Natural killer cell (primary cell): ENCODE data around the gene GNB5. TPM values are rescaled to one million over a fixed set of nuclear protein-coding genes. Genes with fewer than 3 reads are reported as not detected.

Source experiments
- ATAC-seq, 3 donors: fragments of 150-1000 bp in 2 of 3; fragments of 200-7000 bp in 1 of 3; cut with Tn5 transposase; 1 replicate in 1 of 3; 2 replicates in 2 of 3; pipeline ENCODE4 v1.10.0; 2021; ENCODE audit warnings: mild to moderate bottlenecking in 2 of 3, moderate library complexity in 2 of 3
- DNase-seq, 2 donors: peaks; one replicate each; pipeline versions ENCODE4 v3.0.0 to v3.0.0-alpha.2; 2013 to 2021; ENCODE audit warnings: mixed read lengths in 1 of 2
- H3K27ac ChIP-seq: one replicate; pipeline ENCODE4 v1.5.1; 2013; ENCODE audit warnings: mild to moderate bottlenecking, low read length
- H3K27me3 ChIP-seq: one replicate; pipeline ENCODE4 v1.6.1; 2013; ENCODE audit warnings: low read length; ENCODE audit not compliant: control insufficient read depth, insufficient read depth
- H3K36me3 ChIP-seq: one replicate; pipeline ENCODE4 v1.6.1; 2013; ENCODE audit warnings: low read length; ENCODE audit not compliant: control insufficient read depth, insufficient read depth
- H3K4me1 ChIP-seq: one replicate; pipeline ENCODE4 v1.6.1; 2013; ENCODE audit warnings: low read length; ENCODE audit not compliant: control insufficient read depth, insufficient read depth
- H3K4me3 ChIP-seq: one replicate; pipeline ENCODE4 v1.5.1; 2013; ENCODE audit warnings: low read length
- H3K9me3 ChIP-seq: one replicate; pipeline ENCODE4 v1.6.1; 2013; ENCODE audit warnings: low read length; ENCODE audit not compliant: control insufficient read depth, insufficient read depth
- H3K27ac Mint-ChIP-seq, 2 donors: one replicate each; pipeline ENCODE4 v1.8.0; 2022; ENCODE audit warnings: mild to moderate bottlenecking in 2 of 2, mixed read lengths in 2 of 2, moderate library complexity in 1 of 2
- H3K27me3 Mint-ChIP-seq, 2 donors: one replicate each; pipeline ENCODE4 v1.8.0; 2022; ENCODE audit warnings: low read depth in 2 of 2, mixed read lengths in 2 of 2
- H3K36me3 Mint-ChIP-seq: one replicate; pipeline ENCODE4 v1.8.0; 2022; ENCODE audit warnings: mixed read lengths
- H3K4me1 Mint-ChIP-seq, 2 donors: one replicate each; pipeline ENCODE4 v1.8.0; 2022; ENCODE audit warnings: mixed read lengths in 2 of 2
- H3K4me3 Mint-ChIP-seq: one replicate; pipeline ENCODE4 v1.8.0; 2022; ENCODE audit warnings: mild to moderate bottlenecking, moderate library complexity, mixed read lengths
- H3K9me3 Mint-ChIP-seq, 2 donors: one replicate each; pipeline ENCODE4 v1.8.0; 2022; ENCODE audit warnings: mixed read lengths in 2 of 2
- WGBS: methylation state at CpG from one replicate; pipeline ENCODE4 v1.1.7; 2013; ENCODE audit warnings: missing lambda C conversion rate; ENCODE audit not compliant: insufficient coverage; 5-methylcytosine and 5-hydroxymethylcytosine counted together
- intact Hi-C: fragments of 100-400 bp; cut with micrococcal nuclease; formaldehyde crosslinking; loops from one replicate; pipeline ENCODE4 v1.14.2; 2022
- total RNA-seq, 4 donors: library from RNA; stranded (reverse); fragments of 120-200 nt in 1 of 4; gene quantifications; one replicate each; pipeline versions ENCODE4 v1.2.3 to v1.2.4, GENCODE V29; 2013 to 2022
- TF ChIP-seq, protein P1 (sequence below): fragments of 200-600 bp; IDR thresholded peaks from one replicate; pipeline ENCODE4 v1.8.0; 2022; ENCODE audit warnings: antibody characterized with exemption

Gene GNB5
- total RNA-seq, 3 donors from 2014 or later (not counting 1 experiment from before 2014, with no cell fraction given) = 22.5 to 31.3 (median 23.0) TPM

- H3K4me1 Mint-ChIP-seq = peaks cover 6 to 13% of the 10 kb centered on the region in 2 donors
- Histone ChIP-seq H3K4me3 (no peak overlapping the region), H3K27ac (no peak overlapping the region), H3K4me1 (peaks cover 6% of the 10 kb centered on the region), H3K27me3 (no peaks in the 10 kb centered on the region), H3K9me3 (no peaks in the 10 kb centered on the region), H3K36me3 (no peaks in the 10 kb centered on the region)
- WGBS = 88% methylated on average over 11 of the region's 11 CpGs
- TF ChIP-seq, protein P1, sequence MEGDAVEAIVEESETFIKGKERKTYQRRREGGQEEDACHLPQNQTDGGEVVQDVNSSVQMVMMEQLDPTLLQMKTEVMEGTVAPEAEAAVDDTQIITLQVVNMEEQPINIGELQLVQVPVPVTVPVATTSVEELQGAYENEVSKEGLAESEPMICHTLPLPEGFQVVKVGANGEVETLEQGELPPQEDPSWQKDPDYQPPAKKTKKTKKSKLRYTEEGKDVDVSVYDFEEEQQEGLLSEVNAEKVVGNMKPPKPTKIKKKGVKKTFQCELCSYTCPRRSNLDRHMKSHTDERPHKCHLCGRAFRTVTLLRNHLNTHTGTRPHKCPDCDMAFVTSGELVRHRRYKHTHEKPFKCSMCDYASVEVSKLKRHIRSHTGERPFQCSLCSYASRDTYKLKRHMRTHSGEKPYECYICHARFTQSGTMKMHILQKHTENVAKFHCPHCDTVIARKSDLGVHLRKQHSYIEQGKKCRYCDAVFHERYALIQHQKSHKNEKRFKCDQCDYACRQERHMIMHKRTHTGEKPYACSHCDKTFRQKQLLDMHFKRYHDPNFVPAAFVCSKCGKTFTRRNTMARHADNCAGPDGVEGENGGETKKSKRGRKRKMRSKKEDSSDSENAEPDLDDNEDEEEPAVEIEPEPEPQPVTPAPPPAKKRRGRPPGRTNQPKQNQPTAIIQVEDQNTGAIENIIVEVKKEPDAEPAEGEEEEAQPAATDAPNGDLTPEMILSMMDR = no peak
- no peak for DNase-seq
- H3K36me3 Mint-ChIP-seq = no peaks in the 10 kb centered on the region
- H3K4me3 Mint-ChIP-seq = no peak overlapping the region
- no peak overlapping the region for H3K27ac Mint-ChIP-seq
- H3K9me3 Mint-ChIP-seq = no peaks in the 10 kb centered on the region
- H3K27me3 Mint-ChIP-seq = peaks cover 16 to 25% of the 10 kb centered on the region in 2 donors
- intact Hi-C loops = no loop called here
- no peak for ATAC-seq
These were observed 114.1 kb downstream of the GNB5 start for GRCh38 chr15:52076889-52077781.

- TF ChIP-seq, protein P1 = no peak
- H3K27ac ChIP-seq = no peak overlapping the region
- no peak overlapping the region for H3K4me3 Mint-ChIP-seq
- H3K36me3 Mint-ChIP-seq = no peaks in the 10 kb centered on the region
- H3K27me3 ChIP-seq = no peaks in the 10 kb centered on the region
- no peak overlapping the region for H3K4me3 ChIP-seq
- no peaks in the 10 kb centered on the region for H3K4me1 ChIP-seq
- ATAC-seq (no peak), DNase-seq (no peak)
- intact Hi-C loops = no loop called here
- no peaks in the 10 kb centered on the region for H3K36me3 ChIP-seq
- WGBS = 84% methylated on average over 10 of the region's 10 CpGs
- H3K9me3 ChIP-seq = no peaks in the 10 kb centered on the region
- H3K4me1 Mint-ChIP-seq = peaks cover 0 to 5% of the 10 kb centered on the region in 2 donors
- H3K27me3 Mint-ChIP-seq = no peaks in the 10 kb centered on the region
- H3K27ac Mint-ChIP-seq = no peak overlapping the region
- H3K9me3 Mint-ChIP-seq = no peaks in the 10 kb centered on the region
These were observed 119.6 kb downstream of the GNB5 start for GRCh38 chr15:52071570-52071969.

GRCh38 chr15:52069559-52069958 lies 121.6 kb downstream of the GNB5 start:
- Mint-ChIP-seq H3K27me3 (no peaks in the 10 kb centered on the region), H3K9me3 (no peaks in the 10 kb centered on the region), H3K36me3 (peaks cover 4% of the 10 kb centered on the region), H3K27ac (no peak overlapping the region), H3K4me1 (peaks cover 0 to 5% of the 10 kb centered on the region in 2 donors), H3K4me3 (no peak overlapping the region)
- TF ChIP-seq, protein P1 = no peak
- Histone ChIP-seq H3K9me3 (no peaks in the 10 kb centered on the region), H3K36me3 (no peaks in the 10 kb centered on the region), H3K4me1 (no peaks in the 10 kb centered on the region), H3K27ac (no peak overlapping the region), H3K27me3 (no peaks in the 10 kb centered on the region), H3K4me3 (no peak overlapping the region)
- 94% methylated on average over 5 of the region's 5 CpGs for WGBS
- ATAC-seq = no peak
- DNase-seq = no peak
- intact Hi-C loops = no loop called here
